ENCODE results near the gene SNX25. TPM values are rescaled to one million over a fixed set of nuclear protein-coding genes. Genes with fewer than 3 reads are reported as not detected.

Gene SNX25
- total RNA-seq (2014; rRNA removed; shearing (Covaris generic)): 22.3 and 23.0 TPM in 2 replicates

GRCh38 chr4:185209031-185209851 is at the start of gene SNX25:
Gene SNX25, plus strand, starts transcription at chr4:185209598. Its CDS starts 229 bp downstream, at chr4:185209827.
- H3K36me3 ChIP-seq: peaks cover 7% of the 10 kb centered on the region
- 0 out of 2 replicates have a peak, but pooled peaks cover 9% of the 10 kb centered on the region for H3K9me3 ChIP-seq (replicated peaks)
- DNase-seq (ENCODE audit: low read depth in 1 of 2, low spot score in 2 of 2): peak; percentile 71 to 84
- peak within 1 kb of the TSS; percentile 76 for H3K27ac ChIP-seq
- H3K4me1 ChIP-seq (replicated peaks): peaks cover 40% of the 10 kb centered on the region
- H3K4me3 ChIP-seq: peak within 1 kb of the TSS; percentile 96
- H3K27me3 ChIP-seq (replicated peaks): no peaks in the 10 kb centered on the region

- Histone ChIP-seq H3K4me1 (replicated peaks) (0 out of 2 replicates have a peak, but pooled peaks cover 5% of the 10 kb centered on the region), H3K36me3 (peaks cover 21% of the 10 kb centered on the region), H3K9me3 (replicated peaks) (no peaks in the 10 kb centered on the region), H3K4me3 (no peak overlapping the region), H3K27me3 (replicated peaks) (no peaks in the 10 kb centered on the region), H3K27ac (no peak overlapping the region)
- DNase-seq (ENCODE audit: low read depth in 1 of 2, low spot score in 2 of 2): no peak
These were observed 43.8 kb upstream of the SNX25 start for GRCh38 chr4:185165605-185166063.

GRCh38 chr4:185167234-185167633 is 42.2 kb upstream of the SNX25 start:
- no peaks in the 10 kb centered on the region for H3K9me3 ChIP-seq (replicated peaks)
- H3K4me1 ChIP-seq (replicated peaks): 0 out of 2 replicates have a peak, but pooled peaks cover 5% of the 10 kb centered on the region
- H3K36me3 ChIP-seq: peaks cover 11% of the 10 kb centered on the region
- no peak overlapping the region for H3K27ac ChIP-seq
- H3K4me3 ChIP-seq: no peak overlapping the region
- no peak for DNase-seq (ENCODE audit: low read depth in 1 of 2, low spot score in 2 of 2)
- no peaks in the 10 kb centered on the region for H3K27me3 ChIP-seq (replicated peaks)

GRCh38 chr4:185171373-185172071 is 37.9 kb upstream of the SNX25 start:
- peaks cover 17% of the 10 kb centered on the region for H3K36me3 ChIP-seq
- H3K27me3 ChIP-seq (replicated peaks): no peaks in the 10 kb centered on the region
- DNase-seq (ENCODE audit: low read depth in 1 of 2, low spot score in 2 of 2): no peak
- H3K27ac ChIP-seq: no peak overlapping the region
- no peak overlapping the region for H3K4me3 ChIP-seq
- 0 out of 2 replicates have a peak, but pooled peaks cover 5% of the 10 kb centered on the region for H3K4me1 ChIP-seq (replicated peaks)
- no peaks in the 10 kb centered on the region for H3K9me3 ChIP-seq (replicated peaks)

GRCh38 chr4:185179488-185179887 is 29.9 kb upstream of the SNX25 start:
- no peak for DNase-seq (ENCODE audit: low read depth in 1 of 2, low spot score in 2 of 2)
- Histone ChIP-seq H3K36me3 (peaks cover 6% of the 10 kb centered on the region; the same call in 1 of the 2 replicates), H3K27me3 (replicated peaks) (no peaks in the 10 kb centered on the region), H3K9me3 (replicated peaks) (no peaks in the 10 kb centered on the region), H3K4me1 (replicated peaks) (0 out of 2 replicates have a peak, but pooled peaks cover 3% of the 10 kb centered on the region), H3K4me3 (no peak overlapping the region), H3K27ac (no peak overlapping the region)

DNA sequence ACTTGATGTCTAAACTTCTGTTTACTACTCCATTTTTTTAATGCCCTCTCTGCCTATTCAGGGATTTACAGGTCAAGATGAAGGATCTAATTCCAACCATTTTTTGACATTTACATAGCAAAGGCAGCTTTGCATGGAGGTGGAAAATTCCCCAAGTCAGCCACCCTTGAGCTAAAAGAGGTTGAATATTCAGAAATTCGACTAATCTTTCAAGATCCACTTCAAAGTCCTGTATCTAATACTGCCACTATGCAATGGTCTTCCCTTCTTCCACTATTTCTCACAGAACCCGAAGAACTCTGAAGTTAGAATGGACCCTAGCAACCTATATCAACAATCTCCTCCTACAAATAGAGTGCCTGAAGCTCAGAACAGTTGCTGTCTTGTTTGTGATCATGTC is 27.2 kb upstream of the SNX25 start:
- Histone ChIP-seq H3K27me3 (replicated peaks) (no peaks in the 10 kb centered on the region), H3K4me3 (no peak overlapping the region), H3K27ac (no peak overlapping the region), H3K4me1 (replicated peaks) (0 out of 2 replicates have a peak, but pooled peaks cover 3% of the 10 kb centered on the region), H3K36me3 (no peaks in the 10 kb centered on the region), H3K9me3 (replicated peaks) (no peaks in the 10 kb centered on the region)
- no peak for DNase-seq (ENCODE audit: low read depth in 1 of 2, low spot score in 2 of 2)

DNA sequence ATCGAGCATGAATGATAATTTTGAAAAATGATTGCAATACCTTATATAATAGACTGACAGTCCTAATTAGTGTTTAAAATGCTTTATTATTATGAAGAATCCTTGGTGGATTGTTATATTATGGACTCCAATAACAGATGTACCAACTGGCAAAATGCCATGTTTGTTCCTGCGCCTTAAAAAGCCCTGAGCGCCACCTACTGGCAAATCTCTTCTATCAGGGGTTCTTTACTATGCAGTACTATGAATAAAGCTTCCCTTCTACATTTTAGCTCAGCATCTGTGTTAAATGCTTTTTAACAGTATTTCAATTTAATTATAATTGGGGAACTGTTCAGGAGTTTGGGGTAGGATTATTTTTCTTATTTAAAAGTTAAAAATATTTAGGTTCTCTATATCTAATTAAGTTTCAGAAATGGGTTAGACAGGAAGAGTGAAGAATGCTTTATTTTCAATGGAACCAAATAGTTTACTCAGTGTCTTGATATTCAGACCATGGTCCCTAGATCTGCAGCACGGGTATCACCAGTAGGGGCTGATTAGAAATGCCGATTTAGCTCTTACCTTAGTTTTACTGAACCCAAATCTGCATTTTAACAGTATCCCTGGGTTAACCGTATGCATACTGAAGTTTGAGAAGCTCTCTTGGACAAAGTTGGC is 25.6 kb upstream of the SNX25 start:
- Histone ChIP-seq H3K9me3 (replicated peaks) (no peaks in the 10 kb centered on the region), H3K4me3 (no peak overlapping the region), H3K27ac (no peak overlapping the region), H3K4me1 (replicated peaks) (0 out of 2 replicates have a peak, but pooled peaks cover 3% of the 10 kb centered on the region), H3K36me3 (no peaks in the 10 kb centered on the region), H3K27me3 (replicated peaks) (no peaks in the 10 kb centered on the region)
- peak; percentile 64 to 82 for DNase-seq (ENCODE audit: low read depth in 1 of 2, low spot score in 2 of 2)

- Histone ChIP-seq H3K27me3 (replicated peaks) (no peaks in the 10 kb centered on the region), H3K4me1 (replicated peaks) (peaks cover 5% of the 10 kb centered on the region; the same call in 1 of the 2 replicates), H3K9me3 (replicated peaks) (no peaks in the 10 kb centered on the region), H3K27ac (no peak overlapping the region), H3K4me3 (no peak overlapping the region), H3K36me3 (peaks cover 13% of the 10 kb centered on the region)
- no peak for DNase-seq (ENCODE audit: low read depth in 1 of 2, low spot score in 2 of 2)
These were observed 22.6 kb upstream of the SNX25 start for GRCh38 chr4:185186769-185187168.

- H3K36me3 ChIP-seq: peaks cover 13% of the 10 kb centered on the region
- no peak overlapping the region for H3K27ac ChIP-seq
- no peak for DNase-seq (ENCODE audit: low read depth in 1 of 2, low spot score in 2 of 2)
- H3K4me1 ChIP-seq (replicated peaks): peaks cover 5% of the 10 kb centered on the region; the same call in 1 of the 2 replicates
- no peaks in the 10 kb centered on the region for H3K9me3 ChIP-seq (replicated peaks)
- no peaks in the 10 kb centered on the region for H3K27me3 ChIP-seq (replicated peaks)
- H3K4me3 ChIP-seq: no peak overlapping the region
These were observed 19.6 kb upstream of the SNX25 start for GRCh38 chr4:185189606-185190305.

GRCh38 chr4:185190306-185190856 is 19.0 kb upstream of the SNX25 start:
- H3K4me1 ChIP-seq (replicated peaks): peaks cover 5% of the 10 kb centered on the region; the same call in 1 of the 2 replicates
- H3K4me3 ChIP-seq: no peak overlapping the region
- DNase-seq (ENCODE audit: low read depth in 1 of 2, low spot score in 2 of 2): no peak
- no peaks in the 10 kb centered on the region for H3K9me3 ChIP-seq (replicated peaks)
- peaks cover 13% of the 10 kb centered on the region for H3K36me3 ChIP-seq
- no peaks in the 10 kb centered on the region for H3K27me3 ChIP-seq (replicated peaks)
- no peak overlapping the region for H3K27ac ChIP-seq

DNA sequence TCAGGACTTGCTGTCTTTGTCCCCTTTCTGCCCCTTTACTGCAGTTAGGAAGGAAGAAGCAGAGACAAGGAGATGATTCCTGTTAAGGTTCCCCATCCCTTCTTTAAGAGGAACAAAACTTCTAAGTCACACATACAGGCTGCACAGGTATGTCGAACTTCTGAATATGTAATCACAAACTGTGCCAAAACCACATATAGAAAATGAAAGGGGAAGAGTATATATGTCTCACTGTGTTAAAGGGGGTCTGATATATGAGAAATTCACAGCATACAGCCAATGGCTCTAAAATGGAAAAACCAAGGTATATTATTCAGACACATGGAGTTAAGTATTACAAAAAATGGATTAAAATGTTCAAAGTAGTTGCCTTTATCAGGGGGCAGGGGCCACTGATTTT is 17.3 kb upstream of the SNX25 start:
- H3K27me3 ChIP-seq (replicated peaks): no peaks in the 10 kb centered on the region
- H3K36me3 ChIP-seq: peaks cover 13% of the 10 kb centered on the region
- no peak for DNase-seq (ENCODE audit: low read depth in 1 of 2, low spot score in 2 of 2)
- H3K4me3 ChIP-seq: no peak overlapping the region
- peaks cover 5% of the 10 kb centered on the region; the same call in 1 of the 2 replicates for H3K4me1 ChIP-seq (replicated peaks)
- no peak overlapping the region for H3K27ac ChIP-seq
- no peaks in the 10 kb centered on the region for H3K9me3 ChIP-seq (replicated peaks)

DNA sequence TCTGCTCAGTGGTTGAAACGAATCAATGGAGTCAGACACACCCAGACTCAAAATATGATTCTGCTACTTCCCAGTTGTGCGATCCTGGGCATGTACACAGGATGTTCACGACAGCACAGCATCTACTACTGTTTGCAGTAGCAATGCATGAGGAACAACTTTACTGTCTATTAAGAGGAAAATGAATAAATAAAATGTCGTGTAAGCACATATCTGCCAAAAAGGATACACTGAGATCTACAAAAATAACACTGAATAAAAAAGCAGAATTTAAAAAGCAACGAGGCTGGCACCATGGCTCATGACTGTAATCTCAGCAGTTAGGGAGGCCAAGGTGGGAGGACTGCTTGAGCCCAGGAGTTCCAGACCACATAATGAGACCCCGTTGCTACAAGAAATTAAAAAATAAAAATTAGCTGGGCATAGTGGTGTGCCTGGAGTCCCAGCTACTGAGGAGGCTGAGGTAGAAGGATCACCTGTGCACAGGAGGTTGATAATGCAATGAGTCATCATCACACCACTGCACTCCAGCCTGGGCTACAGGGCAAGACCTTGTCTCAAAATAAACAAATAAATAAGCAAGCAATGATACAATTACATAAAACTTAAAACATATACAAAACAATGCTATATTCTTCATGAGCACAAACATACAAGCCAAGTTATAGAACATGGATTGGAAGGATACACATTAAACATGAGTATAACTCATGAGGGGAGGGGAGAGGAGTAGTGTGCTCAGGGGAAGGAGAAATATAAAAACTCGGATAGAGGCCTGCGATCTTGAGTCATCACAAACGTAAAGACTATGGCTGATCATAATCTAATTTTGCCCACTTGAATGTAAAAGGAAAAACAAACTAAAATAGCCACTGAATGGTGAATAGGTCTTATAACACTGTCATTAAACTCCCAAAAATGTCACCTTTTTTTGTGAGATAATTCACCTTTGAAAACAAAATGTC is 14.2 kb upstream of the SNX25 start:
- H3K27me3 ChIP-seq (replicated peaks): no peaks in the 10 kb centered on the region
- no peak overlapping the region for H3K27ac ChIP-seq
- no peak for DNase-seq (ENCODE audit: low read depth in 1 of 2, low spot score in 2 of 2)
- no peak overlapping the region for H3K4me3 ChIP-seq
- peaks cover 4% of the 10 kb centered on the region; the same call in 1 of the 2 replicates for H3K4me1 ChIP-seq (replicated peaks)
- H3K9me3 ChIP-seq (replicated peaks): no peaks in the 10 kb centered on the region
- peaks cover 7% of the 10 kb centered on the region for H3K36me3 ChIP-seq
